NT2/D1 (cell line): ENCODE measurements around the gene AGPAT4.

Experiments used
- DNase-seq: peaks from one replicate; pipeline ENCODE4 v3.0.0-alpha.2; 2011; ENCODE audit warnings: low read depth, low spot score
- H3K27me3 ChIP-seq: 2 replicates; pipeline ENCODE4 v1.6.0; 2011; ENCODE audit warnings: mild to moderate bottlenecking; ENCODE audit not compliant: insufficient read length, insufficient read depth
- H3K36me3 ChIP-seq: 2 replicates; pipeline ENCODE4 v1.6.1; 2011; ENCODE audit warnings: mild to moderate bottlenecking, low read length, mixed read lengths; ENCODE audit not compliant: insufficient read depth, insufficient read length
- H3K4me1 ChIP-seq: 2 replicates; pipeline ENCODE4 v1.5.1; 2011; ENCODE audit not compliant: insufficient read depth, insufficient read length
- H3K4me3 ChIP-seq: 2 replicates; pipeline ENCODE4 v1.5.1; 2011; ENCODE audit warnings: low read depth; ENCODE audit not compliant: insufficient read length
- H3K9ac ChIP-seq: 2 replicates; pipeline ENCODE4 v1.6.0; 2011; ENCODE audit warnings: low read depth; ENCODE audit not compliant: insufficient read length
- H3K9me3 ChIP-seq: 2 replicates; pipeline ENCODE4 v1.5.1; 2011; ENCODE audit warnings: mild to moderate bottlenecking, low read length; ENCODE audit not compliant: insufficient read depth
- SUZ12 ChIP-seq: IDR thresholded peaks from 2 replicates; pipeline ENCODE4 v1.6.1; 2011; ENCODE audit not compliant: insufficient read length, insufficient read depth; ENCODE audit errors: extremely low read depth
- YY1 ChIP-seq: IDR thresholded peaks from 2 replicates; pipeline ENCODE4 v1.6.1; 2011; ENCODE audit not compliant: insufficient read length, insufficient read depth
- ZNF274 ChIP-seq: IDR thresholded peaks from 2 replicates; pipeline ENCODE4 v1.6.1; 2011; ENCODE audit warnings: mild to moderate bottlenecking, low read depth, low read length

Gene AGPAT4

DNA sequence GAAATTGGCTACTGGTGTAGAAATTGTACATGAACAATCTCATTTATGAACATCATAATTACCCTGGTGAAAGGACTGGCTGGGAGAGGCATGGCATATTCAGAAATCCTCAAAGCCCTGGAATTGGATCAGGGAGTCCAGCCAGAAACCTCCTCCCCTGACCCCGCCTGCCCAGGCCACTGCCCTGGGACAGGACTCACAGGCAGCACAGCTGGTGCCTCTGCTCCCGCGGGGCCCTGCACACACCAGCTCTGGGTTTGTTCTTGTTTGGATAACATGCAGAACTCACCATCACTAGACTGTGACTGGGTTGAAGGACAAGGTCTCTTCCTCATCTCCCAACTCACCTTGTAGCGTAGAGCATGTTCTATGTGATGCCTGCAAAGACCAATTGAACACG lies 56.2 kb downstream of the AGPAT4 start:
- Histone ChIP-seq H3K27me3 (no peaks in the 10 kb centered on the region), H3K9ac (no peak overlapping the region), H3K9me3 (peaks cover 25% of the 10 kb centered on the region), H3K4me1 (no peaks in the 10 kb centered on the region), H3K36me3 (peaks cover 27% of the 10 kb centered on the region), H3K4me3 (no peak overlapping the region)
- no peak for TF ChIP-seq ZNF274
- TF ChIP-seq YY1 = no peak
- TF ChIP-seq SUZ12 = no peak
- no peak for DNase-seq

DNA sequence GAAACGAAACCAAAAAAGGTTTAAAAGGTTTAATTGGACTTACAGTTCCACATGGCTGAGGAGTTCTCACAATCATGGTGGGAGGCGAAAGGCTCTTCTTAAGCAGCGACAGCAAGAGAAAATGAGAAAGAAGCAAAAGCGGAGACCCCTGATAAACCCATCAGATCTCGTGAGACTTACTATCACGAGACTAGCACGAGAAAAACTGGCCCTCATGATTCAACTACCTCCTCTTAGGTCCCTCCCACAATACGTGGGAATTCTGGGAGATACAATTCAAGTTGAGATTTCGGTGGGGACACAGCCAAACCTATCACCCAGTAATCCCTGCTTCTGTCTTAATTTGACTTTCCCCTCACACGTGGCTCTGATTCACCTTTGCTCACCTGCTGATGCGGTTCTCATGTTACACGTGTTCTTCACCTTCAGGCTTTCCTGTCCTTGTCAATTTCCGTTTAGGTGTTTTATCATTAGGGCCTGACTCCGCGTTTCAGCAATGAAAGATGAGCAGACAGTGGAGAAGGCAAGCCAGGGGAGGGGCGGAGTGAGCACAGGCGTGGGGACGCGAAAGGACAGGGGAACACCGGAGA lies 57.1 kb downstream of the AGPAT4 start:
- DNase-seq = no peak
- Histone ChIP-seq H3K4me1 (no peaks in the 10 kb centered on the region), H3K9ac (no peak overlapping the region), H3K4me3 (no peak overlapping the region), H3K9me3 (peaks cover 34% of the 10 kb centered on the region), H3K27me3 (no peaks in the 10 kb centered on the region), H3K36me3 (peaks cover 23% of the 10 kb centered on the region)
- no peak for TF ChIP-seq YY1
- TF ChIP-seq SUZ12 = no peak
- TF ChIP-seq ZNF274 = no peak

DNA sequence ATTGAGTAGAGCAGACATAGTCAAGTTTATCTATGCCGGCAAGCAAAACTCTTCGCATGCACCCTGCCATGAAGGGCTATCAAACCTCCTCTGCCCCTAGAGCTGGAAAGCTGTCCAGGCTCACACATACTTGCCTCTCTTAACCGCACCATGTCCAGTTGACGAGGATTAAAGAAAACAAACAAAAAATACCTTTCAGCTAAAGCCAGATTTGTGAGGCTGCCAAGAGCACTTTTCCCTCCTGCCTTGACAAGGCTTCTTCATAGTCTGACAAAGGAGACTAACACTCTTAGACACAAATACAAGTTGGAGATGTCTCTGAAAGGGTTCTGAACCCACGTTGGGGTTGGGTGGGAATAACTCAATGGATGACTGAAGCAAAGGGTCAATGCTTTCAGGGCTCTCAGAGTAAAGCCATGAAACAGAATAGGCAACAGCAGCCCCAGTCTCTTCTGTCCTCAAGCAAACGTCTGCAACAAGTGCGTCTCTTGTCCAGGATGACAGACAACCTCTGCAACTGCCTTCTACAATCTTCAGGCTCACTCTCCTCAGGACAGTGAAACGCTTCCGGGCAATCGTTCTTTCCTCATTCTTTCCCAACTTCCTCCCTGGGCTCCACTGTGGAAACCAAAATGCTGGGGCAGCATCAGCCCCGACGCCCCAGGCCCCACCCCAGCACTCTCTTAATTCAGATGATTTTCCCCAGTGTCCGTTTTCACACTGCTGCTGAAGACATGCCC lies 57.8 kb downstream of the AGPAT4 start:
- no peak for DNase-seq
- Histone ChIP-seq H3K36me3 (peaks cover 19% of the 10 kb centered on the region), H3K4me1 (no peaks in the 10 kb centered on the region), H3K9me3 (peaks cover 41% of the 10 kb centered on the region), H3K27me3 (no peaks in the 10 kb centered on the region), H3K9ac (no peak overlapping the region), H3K4me3 (no peak overlapping the region)
- TF ChIP-seq SUZ12 (no peak), ZNF274 (no peak), YY1 (no peak)

DNA sequence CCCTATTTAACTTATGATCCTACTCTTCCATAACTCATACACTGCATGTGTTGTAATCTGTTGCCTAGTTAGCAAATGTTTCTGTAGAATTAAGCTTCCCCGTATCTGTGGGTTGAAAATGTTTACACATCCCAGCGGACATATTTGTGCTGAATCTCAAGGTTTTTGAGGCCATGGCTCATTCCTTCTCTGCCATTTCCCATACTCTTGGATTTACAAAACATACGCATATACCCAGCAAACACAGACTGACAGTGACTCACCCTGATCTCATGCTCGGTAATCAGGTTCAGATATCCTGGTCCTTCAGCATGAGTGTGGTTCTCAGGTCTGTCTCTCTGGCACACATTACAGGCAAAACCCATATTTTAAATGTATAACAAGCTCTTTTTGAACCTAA lies 58.7 kb downstream of the AGPAT4 start:
- no peak overlapping the region for H3K9ac ChIP-seq

DNA sequence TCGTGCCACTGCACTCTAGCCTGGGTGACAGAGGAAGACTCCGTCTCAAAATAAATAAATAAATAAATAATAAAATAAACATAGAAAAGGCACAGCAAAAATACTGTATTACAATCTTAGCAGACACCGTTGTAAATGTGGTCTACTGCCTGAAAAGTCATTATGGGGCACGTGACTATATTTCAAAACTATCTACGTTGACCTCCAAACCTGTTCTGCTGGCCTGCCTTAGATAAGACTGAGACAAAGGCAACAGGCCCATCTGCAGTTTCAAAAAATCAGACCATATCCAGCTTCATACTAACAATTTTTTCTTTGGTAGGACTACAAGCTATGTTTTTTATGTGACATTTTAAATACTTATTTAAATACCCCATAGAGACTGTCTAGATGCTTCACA lies 59.1 kb downstream of the AGPAT4 start:
- H3K9me3 ChIP-seq = peaks cover 53% of the 10 kb centered on the region
- peaks cover 19% of the 10 kb centered on the region for H3K36me3 ChIP-seq
- H3K9ac ChIP-seq = no peak overlapping the region
- no peaks in the 10 kb centered on the region for H3K27me3 ChIP-seq
- no peak for DNase-seq
- no peaks in the 10 kb centered on the region for H3K4me1 ChIP-seq
- no peak overlapping the region for H3K4me3 ChIP-seq
- TF ChIP-seq YY1 = no peak

More for the DNA sequence above, 58.7 kb downstream of the AGPAT4 start:
- Histone ChIP-seq H3K36me3 (peaks cover 19% of the 10 kb centered on the region), H3K4me1 (no peaks in the 10 kb centered on the region), H3K9me3 (peaks cover 49% of the 10 kb centered on the region), H3K4me3 (no peak overlapping the region), H3K27me3 (no peaks in the 10 kb centered on the region)
- TF ChIP-seq YY1 = no peak
- TF ChIP-seq ZNF274 = no peak
- TF ChIP-seq SUZ12 = no peak
- DNase-seq = no peak

DNA sequence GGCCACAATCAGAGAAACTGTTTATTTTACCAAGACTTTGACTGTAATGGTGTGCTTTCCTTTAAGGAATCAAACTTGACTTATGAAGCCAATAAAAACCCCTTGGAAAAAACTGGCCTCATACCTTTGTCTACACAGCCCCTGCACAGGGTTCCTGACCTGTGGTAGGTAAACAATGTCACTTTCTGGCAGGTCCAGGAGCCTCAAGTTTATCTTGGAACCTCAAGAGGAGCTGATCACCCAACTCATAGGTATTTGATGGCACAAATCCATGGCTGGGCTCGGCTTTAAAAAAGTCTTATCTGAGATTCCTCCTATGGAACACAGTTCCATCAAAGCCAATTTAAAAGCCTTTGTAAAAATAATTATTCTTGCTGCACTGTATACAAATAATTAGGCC lies 61.0 kb downstream of the AGPAT4 start:
- Histone ChIP-seq H3K4me1 (no peaks in the 10 kb centered on the region), H3K36me3 (peaks cover 18% of the 10 kb centered on the region), H3K4me3 (no peak overlapping the region), H3K9ac (no peak overlapping the region), H3K9me3 (peaks cover 62% of the 10 kb centered on the region), H3K27me3 (no peaks in the 10 kb centered on the region)
- DNase-seq = no peak
- TF ChIP-seq YY1 (no peak), ZNF274 (no peak), SUZ12 (no peak)

DNA sequence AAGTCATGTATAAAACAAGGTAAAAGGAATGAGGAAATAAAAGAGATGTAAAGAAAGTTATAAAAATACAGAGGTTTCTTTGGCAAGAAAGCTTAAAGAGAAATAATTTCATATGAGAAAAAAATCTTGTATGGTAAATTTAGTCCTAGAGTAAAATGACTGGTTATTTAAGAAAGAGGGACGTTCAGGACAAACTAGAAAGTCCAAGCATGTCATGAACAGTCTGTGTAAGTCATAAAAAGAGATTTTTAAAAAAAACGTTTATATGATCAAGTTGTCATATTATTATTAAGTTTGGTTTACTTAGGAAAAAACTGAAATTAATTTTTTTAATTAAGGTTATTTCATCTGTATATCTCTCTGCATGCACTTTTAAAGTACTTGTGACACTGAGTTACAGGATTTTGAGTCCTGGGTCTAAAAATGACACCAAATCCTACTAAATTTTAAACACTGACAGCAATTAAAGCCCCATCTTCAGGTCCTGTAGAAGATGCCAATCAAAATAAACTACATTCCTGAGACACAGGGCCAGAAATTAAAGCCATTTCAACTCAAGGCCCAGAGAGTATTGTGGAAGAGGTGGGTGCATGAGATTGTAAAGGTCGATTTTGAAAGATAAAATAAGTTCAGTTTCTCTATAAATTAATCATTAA lies 62.4 kb downstream of the AGPAT4 start:
- H3K4me3 ChIP-seq = no peak overlapping the region
- H3K9me3 ChIP-seq = peaks cover 58% of the 10 kb centered on the region
- H3K4me1 ChIP-seq = no peaks in the 10 kb centered on the region
- no peak overlapping the region for H3K9ac ChIP-seq
- DNase-seq = no peak
- no peaks in the 10 kb centered on the region for H3K27me3 ChIP-seq
- TF ChIP-seq SUZ12 (no peak), ZNF274 (no peak), YY1 (no peak)
- H3K36me3 ChIP-seq = peaks cover 6% of the 10 kb centered on the region
